ENCODE data around the gene DNMT3L.
"Not testable (repeated sequence)": the region's sequence is repeated elsewhere in the genome, so short reads cannot be mapped to it uniquely, and the experiment has no call there.

DNMT3L gene

DNA sequence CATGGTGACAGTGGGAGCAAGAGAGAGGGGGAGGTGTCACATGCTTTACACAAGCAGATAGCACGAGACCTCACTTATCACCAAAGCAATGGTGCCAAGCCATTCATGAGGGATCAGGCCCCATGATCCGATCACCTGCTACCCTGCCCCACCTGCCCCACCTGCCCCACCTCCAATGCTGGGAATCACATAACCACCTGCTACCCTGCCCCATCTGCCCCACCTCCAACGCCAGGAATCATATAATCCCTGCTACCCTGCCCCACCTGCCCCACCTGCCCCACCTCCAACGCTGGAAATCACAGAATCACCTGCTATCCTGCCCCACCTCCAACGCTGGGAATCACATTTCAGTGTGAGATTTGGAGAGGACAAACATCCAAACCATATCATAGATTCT is 13.3 kb upstream of the DNMT3L start:
- no peak for DNase-seq

DNA sequence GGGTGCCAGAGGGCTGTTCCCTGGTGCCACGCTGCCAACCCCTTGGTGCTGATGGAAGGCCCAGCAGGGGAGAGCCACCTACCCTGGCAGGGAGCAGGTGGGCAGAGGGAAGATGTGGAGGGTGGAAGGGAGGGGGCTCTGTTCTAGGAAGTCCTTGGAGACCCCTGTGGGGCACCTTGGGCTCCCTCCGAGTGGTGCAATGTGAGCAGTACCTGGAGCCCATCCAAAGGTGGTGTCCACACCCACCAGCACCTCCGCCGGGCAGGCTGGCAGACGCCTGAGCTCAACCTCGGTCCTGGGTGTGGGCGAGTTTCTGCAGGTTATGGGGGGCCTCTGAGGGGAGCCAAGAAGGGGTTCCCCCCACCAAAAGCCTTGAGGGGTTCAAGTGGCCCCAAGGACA is 11.3 kb upstream of the DNMT3L start:
- DNase-seq: no peak

DNA sequence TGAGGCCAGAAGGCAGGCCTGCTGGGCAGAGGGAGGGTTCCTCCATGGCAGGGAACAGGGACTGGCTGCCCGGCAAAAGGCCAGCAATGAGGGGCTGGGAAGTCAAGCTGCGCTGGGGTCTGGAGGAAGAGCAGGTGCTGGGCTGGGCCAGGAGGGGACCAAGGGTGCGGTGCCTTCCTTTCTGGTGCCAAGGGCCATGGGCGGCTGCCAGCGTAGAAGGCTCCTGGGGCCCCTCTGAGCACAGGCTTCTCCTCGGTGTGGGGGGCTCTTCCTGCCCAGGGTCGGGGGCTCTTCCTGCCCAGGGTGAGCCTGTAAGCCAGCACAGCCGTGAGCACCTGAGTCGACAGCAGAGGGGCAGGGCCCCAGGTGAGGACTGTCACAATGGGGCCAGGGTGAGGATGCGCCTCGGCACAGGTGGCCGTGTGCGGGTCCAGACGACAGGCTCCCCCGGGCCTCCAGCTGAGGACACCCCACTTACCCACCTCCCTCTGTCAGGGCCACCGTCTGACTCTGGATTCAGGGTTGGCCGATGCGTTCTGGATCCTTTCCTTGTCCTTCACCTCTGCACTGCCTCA is 10.7 kb upstream of the DNMT3L start:
- DNase-seq: no peak

DNA sequence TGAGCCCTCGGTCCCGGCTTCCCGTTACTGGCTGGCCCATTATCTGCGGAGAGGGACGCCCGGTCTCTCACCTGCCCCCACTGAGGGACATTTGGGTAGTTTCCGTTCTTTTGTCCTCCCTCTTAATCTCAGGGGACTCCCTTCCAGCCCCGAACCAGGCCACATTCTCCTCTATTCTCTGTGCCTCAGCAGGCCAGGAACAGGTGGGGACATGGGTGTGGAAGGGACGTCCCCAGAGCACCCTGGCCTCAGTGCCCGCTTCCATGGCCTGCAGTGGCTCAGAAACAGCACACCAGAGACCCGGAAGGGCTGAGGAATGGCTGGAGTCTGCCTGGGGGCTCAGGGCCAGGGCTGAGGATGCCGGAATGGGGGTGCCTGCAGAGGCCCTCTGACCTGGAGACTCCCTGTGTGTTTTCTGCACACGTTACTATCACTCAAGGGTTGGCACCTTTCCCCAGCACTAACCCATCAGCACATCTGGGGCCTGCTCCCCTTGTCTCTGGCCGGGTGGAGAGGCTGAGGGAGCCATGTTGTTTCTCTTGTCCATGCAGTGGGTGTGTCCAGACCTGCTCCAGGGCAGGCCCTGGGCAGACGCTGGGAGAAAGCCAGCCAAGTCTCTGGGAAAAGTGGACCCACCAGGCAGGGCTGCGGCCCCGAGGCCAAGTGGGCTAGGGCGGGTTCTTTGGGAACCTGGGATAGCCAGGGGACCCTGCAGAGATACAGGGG is 10.0 kb upstream of the DNMT3L start:
- no peak for DNase-seq

DNA sequence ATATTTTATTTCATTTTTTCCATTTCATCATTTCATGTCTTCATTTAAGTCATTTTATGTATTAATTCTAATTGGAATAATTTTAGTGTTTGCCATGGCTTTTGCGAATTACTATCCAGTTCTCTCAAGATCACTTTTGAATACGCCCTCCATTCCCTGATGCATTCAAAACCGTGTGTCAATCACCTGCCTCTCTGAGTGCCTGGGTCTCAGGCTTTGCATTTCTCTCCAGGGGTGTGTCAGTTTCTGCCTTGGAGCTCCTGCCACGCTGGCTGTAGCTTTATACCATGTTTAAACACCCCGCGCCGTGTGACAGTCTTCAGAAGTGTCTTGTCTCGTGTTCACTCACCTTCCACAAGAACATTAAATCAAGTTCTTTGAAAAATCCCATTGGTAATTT is 7.4 kb upstream of the DNMT3L start:
- DNase-seq: no peak

DNA sequence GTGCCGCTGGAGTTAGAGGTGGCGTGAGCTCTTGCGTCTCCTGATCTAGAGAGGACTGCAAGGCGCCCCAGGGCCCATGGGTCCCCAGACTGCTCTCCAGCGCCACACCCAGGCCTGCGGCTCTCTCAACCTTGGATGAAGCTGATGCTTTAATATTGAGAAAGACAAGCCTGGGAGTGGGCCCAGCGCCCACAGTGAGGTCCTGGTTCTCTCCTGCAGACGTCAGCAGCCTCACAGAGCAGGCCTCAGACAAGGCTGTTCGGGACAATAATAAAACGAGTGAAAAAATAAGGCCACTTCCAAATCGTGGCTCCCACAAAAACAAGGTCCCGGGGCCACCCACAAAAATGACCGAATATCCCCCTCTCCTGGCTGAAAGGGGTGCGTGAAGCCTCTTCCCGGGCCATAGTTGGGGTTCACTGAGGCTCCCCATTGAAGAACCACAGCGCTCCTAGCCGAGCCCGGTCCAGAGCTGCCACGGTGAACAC is 6.0 kb upstream of the DNMT3L start:
- peak; percentile 24 for DNase-seq

DNA sequence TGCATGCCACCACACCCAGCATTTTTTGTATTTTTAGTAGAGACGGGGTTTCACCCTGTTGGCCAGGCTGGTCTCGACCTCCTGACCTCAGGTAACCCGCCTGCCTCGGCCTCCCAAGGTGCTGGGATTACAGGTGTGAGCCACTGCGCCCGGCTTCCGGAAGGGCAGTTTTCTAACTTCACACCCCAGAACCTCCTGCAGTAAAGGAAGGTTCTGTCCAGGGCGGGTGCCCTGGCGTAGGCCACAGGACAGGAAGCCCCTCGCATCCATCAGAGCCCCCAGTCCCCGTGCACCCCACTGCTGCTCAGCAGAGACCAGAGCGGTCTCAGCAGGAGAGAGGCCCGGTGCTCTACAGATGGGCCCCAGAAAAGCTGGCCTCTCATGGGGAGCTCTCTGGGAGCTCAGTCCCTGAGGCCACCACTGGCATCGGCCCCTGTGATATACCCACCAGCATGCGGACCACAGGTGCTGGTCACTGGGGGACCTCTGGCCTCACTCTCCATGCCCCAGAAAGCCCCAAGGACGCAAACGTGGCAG is 4.1 kb upstream of the DNMT3L start:
- DNase-seq: no peak

DNA sequence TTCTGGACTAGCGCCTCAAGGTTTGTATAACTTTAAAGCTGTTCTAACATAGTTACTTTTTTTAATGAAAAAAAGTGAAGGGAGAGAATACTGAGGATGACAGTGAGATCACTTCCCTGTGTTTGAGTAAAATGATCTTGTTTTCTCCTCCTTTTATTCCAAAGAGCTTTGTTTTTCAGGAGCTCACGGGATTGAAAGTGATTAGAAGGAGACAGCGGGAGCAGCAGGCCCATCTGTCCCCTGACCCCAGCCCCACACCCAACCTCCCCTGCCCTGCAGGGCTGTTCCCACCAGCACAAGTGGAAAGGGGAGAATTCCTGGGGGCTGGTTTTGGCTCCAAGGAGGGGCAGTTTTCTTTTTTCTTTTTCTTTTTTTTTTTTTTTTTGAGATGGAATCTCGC is 2.1 kb upstream of the DNMT3L start:
- DNase-seq: no peak

DNA sequence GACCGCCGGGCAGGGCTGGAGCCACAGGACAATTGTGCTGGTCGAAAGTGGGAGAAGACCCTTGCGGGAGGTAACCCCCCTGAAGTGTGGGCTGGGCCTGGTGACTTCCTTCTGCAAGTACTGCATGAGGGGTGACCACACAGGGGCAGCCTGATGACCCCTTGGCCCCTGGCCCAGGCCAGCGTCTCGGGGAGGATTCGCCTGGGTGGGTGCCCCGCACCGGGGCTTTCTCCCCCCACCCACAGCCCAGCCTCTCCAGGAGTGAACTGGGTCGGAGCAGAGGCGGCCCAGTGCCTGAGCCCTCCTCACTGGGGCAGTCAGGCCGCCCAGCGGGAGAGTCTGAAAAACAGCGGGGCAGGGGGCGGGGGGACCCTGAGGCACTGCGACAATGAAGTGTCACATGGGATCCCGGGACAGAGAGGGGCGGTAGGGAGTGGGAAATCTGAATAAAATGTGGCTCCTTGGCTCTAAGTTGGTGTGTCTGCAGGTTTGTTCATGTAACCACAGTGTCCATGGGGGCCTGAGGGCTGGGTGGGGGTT is 1.6 kb upstream of the DNMT3L start:
- DNase-seq: no peak

DNA sequence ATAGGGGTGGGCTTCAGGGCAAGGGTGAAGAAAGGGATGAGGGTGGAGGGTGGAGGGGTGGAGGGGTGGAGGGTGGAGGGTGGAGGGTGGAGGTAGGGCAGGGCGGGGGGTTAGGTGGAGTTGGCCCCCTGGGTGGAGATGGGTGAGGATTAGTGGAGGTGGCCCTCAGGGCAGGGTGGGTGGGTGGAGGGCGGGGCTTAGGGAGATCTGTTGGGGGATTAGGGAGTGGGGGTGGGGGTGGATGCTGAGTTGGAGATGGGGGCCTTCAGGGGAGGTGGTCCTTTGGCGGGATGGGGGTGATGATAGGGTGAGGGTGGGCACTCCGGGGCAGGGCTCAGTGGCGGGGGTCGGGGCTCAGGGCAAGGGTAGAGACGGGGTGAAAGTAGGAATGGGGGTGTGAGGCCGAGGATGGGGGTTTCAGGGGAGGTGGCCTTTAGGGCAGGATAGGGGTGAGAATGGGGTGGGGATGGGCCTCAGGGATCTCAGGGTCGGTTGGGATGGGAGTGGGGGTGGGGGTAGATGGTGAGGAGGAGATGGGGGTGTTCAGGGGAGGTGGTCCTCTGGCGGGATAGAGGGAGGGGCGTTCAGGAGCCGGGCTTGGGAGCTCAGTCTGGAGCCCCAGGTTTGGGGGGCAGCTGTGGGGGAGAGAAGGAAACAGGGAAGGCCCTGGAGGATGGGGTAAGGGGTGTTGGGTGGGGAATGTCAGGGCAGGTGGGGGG is 800 bp upstream of the DNMT3L start:
- DNase-seq: no peak

DNA sequence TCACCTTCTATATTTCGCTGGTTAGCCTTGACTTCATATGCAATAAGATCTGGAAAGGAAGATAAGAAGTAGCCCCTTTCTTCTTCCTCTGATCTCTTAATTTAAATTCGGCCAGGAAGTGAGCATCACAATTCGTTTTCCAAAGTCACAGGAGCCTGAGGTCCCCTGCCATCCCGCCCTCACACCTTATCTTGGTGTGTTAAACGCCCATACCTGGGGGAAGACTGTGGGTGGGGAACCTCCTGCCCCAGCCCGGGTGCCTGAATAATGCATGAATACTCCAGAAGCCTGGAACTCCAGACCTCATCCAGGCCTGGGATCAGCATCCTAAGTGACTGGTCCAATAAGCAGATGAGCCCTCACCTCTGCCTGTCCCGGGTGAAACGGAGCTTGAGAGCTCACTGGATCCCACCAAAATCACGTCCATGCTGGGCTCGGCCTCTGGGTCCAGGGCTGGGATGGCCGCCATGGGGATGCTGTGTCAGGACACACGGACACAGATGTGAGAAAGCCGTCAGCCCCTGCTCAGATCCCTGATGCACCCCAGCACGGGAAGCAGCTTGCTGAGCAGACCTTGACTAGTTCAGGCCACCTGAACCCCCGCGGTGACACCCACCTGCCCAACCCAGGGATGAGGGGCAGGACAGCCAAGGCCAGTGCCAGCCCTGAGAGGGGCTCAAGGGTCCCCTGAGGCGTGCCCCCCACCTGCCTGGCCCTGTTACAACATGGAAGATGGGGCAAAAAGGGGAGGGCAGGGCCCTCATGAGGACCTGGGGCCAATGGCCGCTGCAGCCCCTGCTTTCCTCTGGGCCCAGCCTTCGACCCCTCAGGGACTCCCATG is 686 bp downstream of the DNMT3L start:
- no peak for DNase-seq

DNA sequence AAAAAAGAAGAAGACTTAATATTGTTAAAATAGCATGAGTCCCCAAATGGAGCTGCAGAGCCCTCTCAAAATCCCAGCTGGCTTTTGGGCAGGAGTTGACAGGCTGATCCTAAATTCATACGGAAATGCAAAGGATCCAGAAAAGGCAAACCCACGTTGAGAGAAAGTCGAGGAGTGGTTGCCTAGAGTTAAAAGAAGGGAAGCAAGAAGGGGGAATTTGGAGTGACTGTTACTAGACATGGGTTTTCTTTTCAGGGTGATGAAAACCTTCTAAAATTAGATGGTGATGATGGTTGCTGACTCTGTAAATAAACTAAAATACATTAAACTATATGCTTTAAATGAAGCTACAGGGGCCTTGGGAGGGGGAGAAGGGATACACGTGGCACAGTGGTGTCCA is 1.6 kb downstream of the DNMT3L start:
- no peak for DNase-seq

DNA sequence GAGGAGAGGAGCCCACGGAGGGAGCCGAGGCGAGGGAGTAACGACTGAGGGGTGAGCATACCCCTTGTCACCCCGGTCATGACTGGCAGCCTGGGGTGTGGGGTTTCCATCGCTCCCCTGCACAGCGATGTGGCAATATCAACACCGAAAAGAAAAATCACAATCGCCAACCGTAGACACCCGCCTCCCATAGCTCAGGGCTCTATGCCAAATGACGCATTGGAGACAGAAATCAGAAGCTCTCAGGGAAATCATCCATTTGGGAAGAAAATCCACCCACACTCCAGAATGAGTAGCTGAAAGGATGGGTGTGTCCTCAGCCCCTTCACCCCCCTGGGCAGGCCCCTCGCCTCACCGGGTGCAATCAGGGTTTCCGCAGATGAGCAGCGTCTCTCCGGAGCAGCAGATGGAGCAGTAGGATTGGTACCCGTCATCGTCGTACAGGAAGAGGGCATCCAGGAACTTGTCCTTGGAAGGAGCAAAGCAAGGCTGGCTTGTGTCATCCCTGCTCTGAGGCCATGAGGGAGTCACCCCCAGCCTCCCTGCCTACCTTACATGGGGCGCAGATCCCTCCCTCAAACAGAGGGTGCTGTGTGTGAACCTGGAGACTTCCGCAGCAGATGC is 2.5 kb downstream of the DNMT3L start:
- no peak for DNase-seq

DNA sequence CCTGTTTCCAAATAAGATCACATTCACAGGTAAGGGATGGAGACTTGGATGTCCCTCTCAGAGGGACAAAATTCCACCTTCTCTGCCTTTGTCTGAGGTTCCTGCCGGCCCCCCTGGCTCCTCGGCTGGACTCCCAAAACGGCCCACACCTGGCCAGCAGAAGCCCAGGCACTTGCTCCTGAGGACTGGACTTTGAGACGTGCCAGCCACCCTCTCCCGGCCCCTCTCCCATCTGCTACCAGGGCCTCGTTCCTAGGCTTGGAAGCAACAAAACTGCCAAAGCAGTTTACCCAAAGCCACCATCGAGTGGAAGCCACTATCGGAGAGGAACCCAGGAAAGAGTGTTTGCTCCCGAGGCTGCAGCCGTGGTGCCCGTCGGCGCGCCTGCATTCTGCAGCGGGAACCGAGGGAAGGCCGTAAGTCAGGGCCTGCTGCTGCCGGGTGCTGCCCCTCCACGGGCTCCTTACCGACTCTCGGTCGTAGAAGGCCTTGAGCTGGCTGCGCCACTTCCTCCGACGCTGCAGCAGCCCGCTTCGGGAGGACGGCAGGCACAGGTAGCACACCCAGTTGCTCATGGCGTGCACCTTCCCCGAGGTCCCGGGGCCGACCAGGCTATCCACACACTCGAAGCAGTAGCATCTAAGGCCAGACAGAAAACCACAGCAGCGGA is 3.5 kb downstream of the DNMT3L start:
- DNase-seq: no peak

DNA sequence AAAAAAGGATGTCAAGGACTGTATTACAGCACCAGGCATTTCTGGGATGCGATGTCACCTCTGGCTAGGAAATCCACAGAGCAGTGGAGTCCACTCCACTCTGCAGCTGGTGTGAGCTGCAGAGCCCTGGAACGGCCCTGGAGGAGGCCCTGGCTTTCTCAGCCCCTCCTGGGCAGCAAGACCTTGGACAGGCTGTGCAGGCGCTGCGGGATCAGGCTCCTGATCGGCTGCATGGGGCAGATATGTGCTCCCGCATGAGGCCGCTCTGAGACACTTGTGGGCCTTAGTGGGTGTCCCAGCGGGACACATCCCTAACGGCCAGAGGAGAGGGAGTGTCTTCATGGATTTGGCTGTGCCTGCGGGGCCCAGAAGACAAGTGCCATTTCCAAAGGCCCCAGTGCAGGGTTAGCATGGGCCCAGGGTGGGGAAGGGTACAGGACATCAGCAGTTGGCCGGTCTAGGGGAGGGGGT is 6.2 kb downstream of the DNMT3L start:
- DNase-seq: no peak

DNA sequence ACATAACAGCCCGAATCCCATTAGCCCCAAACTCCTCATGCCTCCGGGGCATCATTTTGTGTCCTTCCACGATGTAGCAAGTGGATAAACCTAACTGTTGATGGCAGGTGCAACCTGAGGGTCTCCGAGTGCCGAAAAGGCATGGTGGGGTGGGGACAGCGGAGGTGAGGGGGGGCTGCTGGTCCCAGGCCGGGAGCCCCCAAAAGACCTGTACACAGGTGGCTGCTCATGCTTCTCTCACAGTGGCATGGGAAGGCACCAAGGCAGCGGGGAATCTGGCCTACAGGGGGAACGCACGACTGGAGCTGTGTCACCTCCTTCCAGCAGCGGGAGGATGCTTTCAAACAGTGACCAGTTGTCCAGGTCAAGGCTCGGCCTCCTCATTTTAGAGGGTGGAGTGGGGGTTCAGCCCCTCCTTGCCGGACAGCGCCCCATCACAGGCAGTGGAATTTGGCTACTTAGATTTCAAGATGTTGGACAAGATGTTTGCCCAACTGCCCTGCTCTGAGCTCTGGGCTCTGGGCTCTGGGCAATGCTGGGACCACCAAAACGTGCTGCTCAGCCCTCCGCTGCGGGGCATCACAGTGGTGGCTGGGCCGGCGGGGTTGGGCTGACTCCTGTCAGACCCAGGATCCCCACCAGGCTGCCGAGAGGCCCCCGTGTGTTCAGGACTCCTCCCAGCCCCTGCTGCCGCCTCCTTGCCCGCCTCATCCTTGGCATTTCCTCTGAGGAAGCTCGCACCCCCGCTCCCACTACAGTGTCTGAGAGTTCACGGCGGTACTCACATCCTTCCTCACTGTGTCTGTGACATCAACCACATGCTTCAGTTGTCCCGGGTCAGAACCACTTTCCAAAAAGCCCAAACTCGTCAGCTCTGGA is 7.6 kb downstream of the DNMT3L start:
- no peak for DNase-seq

DNA sequence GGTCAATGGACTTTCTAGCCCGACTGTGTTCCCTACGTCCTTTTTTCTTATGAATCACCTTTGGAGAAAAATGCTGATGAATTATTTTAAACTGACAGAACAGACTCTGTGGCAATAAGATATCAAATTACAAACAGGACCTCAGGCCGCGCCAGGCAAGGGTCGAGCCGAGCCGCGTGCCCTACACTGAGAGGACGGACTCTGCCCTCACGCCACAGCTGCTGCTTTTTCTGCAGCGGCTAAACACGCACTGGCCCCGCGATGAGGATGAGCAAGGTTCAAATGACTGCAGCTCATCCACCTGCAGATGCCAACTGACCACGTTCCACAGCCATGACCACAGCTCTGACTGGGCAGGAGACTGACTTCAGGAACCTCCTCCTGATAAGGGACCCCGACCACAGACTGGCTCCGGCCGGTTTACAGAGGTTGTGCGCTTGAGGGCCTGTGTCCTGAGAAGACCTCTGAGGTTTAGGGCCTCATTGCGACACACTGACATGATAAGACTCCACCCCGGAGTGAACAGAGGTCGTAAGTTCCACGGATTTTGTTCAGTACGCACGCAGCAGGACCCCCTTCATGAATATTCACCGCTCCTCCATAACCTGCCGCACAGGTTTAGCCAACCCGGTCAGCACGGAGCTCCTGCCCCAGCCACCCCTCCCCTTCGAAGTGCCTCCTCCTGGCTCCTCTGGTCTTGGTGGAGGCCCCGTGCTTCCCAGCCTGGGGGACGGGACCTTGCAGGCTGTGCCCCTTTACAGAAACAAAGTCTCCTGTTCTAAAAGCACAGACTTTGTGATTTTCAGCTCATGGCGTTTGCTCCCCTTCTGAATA is 12.3 kb downstream of the DNMT3L start:
- DNase-seq: not testable (repeated sequence)

DNA sequence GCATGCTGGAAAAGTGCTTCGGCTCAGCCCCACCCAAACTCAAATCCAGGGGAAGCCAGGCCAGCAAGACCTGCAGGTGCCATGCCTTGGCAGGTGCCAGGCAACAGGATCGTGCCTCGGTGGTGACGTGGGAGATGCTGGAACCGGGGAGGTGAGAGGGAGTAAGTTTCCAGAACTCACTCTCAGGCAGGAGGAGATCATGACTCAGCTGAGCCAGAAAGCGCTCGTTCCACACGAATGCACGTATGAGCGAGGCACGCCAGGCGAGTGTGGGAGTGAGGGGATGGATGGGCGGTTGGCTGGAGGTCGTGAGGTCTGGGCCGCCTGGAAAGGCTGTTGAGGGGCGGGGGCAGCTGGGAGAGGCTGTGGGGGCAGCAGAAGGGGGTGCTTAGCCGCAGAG is 13.8 kb downstream of the DNMT3L start:
- DNase-seq: not testable (repeated sequence)

DNA sequence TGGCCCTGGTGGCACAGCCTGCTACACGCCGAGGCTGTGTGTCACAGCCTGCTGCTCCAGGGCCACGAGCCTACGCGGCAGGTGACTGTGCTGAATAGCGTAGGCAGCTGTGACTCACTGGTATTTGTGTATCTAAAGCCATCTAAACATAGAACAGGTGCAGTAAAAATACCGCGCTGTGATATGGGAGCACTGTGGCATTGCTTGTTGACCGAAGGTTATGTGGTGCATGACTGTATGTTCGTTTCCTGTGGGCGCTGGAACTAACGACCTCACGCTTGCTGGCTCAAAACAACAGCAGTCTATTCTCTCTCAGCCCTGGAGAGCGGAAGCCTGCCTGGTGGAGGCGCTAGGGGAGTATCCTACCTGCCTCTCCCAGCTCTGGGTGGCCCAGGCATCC is 17.7 kb downstream of the DNMT3L start:
- not testable (repeated sequence) for DNase-seq

All from CD4-positive, alpha-beta T cell treated with Interleukin-4 for 4 hours (primary cell).